Dermis blood vessel endothelial cell (primary cell): ENCODE results near the gene DUSP8. TPM values are rescaled to one million over a fixed set of nuclear protein-coding genes. Genes with fewer than 3 reads are reported as not detected.
A peak's percentile ranks its signal among the peaks of the same experiment; 100 is the strongest.

ENCODE experiments used
- DNase-seq: peaks from one replicate; pipeline ENCODE4 v3.0.0; 2010
- total RNA-seq: library from RNA; depleted of rRNA; stranded (reverse); fragments of >200 nt; gene quantifications from 2 replicates; pipeline ENCODE4 v1.2.3, GENCODE V29; 2014

Gene DUSP8
- total RNA-seq, 1 donor from 2014 or later, result 1.2 TPM

GRCh38 chr11:1531449-1532013 lies 40.5 kb downstream of the DUSP8 start:
- no peak for DNase-seq

DNA sequence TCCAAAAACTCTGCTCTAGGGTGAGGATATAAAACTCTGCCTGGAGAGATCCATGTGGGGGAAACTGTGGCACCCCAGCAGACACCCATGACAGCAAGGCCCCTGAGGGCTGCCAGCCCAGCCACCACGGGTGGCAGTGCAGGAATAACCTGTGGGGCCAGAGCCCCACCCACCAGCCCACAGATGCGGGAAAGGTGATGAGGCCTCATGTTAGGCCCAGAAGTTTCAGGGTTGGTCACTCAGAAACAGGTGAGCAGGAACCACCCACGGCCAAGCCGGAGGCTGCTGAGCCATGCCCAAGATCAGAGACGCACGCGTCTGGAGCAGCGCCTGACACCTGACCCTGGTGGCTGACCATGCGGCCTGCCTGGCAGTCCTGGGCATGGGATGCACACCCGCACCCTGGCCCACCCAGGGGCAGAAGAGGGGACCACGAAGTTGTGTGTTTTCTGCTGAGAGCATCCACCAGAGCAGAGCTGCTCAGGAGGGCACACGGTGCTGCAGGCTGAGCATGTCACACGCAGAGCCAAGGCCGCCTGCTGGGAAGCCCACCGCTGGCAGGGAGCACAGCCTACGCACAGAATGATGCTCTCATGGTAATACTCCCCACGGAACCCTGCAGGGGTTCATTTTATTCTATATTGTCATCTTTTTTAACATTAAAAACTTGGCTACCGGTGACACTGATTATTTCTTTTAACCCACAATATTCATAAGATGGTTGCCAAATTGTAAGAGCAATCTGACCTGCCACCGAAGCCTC lies 41.2 kb downstream of the DUSP8 start:
- no peak for DNase-seq

GRCh38 chr11:1529774-1530173 lies 42.3 kb downstream of the DUSP8 start:
- DNase-seq, result no peak

DNA sequence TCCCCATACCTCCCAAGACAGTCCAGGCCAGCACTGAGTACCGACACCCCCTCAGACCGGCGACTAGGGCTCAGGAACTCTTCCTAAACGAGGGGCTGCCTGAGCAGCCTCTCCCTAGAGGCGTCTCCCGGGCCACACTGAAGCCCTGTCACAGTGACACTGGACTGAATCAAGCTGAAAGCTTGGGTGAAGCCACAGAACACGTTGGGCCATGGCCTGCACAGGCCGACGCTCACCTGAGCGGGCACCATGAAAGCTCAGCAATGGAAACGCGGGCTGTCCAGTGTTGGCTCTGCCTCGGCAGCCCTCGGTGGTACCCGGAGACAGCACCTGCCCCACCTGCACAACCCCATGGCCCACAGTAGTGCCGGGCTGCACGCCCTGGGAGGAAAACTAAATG lies 42.8 kb downstream of the DUSP8 start:
- no peak for DNase-seq

- DNase-seq, result no peak
Measured at GRCh38 chr11:1528710-1529109, 43.4 kb downstream of the DUSP8 start.

DNA sequence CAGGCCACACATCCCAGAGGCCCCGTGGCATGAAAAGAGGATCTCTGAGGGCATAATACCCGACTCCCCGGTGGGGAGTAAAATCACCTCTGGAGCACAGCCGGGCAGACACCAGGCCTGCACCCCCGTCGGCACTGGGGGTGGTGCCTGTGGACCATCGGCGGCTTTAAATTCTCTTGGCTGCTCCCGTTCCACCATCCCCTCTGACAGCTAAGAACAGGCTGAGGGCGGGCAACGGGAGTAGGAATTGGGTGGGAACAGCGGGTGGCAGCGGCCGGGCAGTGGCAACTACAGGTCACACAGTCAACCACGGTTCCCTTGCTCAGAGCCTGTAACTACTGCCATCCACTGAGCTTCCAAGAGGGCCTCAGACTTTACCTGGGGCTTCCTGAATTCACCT lies 45.3 kb downstream of the DUSP8 start:
- DNase-seq, result no peak

- DNase-seq, result no peak
Measured at GRCh38 chr11:1523779-1524178, 48.3 kb downstream of the DUSP8 start.

GRCh38 chr11:1523077-1523476 lies 49.0 kb downstream of the DUSP8 start:
- no peak for DNase-seq

DNA sequence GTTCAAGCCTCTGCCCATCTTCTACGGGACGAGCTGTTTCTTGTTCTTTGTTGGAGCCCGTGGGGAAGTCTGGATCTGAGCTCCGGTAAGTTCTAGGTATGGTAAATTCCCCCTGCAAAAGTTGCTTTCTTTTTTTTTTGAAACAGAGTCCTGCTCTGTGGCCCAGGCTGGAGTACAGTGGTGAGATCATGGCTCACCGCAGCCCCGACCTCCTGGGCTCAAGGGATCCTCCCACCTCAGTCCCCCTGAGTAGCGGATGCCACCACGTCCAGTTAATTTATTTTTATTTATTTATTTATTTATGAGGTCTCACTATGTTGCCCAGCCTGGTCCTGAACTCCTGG lies 50.0 kb downstream of the DUSP8 start:
- DNase-seq, result no peak

- DNase-seq, result no peak
Measured at GRCh38 chr11:1521382-1522080, 50.5 kb downstream of the DUSP8 start.

- peak; percentile 13 for DNase-seq
Measured at GRCh38 chr11:1520663-1521267, 51.3 kb downstream of the DUSP8 start.

DNA sequence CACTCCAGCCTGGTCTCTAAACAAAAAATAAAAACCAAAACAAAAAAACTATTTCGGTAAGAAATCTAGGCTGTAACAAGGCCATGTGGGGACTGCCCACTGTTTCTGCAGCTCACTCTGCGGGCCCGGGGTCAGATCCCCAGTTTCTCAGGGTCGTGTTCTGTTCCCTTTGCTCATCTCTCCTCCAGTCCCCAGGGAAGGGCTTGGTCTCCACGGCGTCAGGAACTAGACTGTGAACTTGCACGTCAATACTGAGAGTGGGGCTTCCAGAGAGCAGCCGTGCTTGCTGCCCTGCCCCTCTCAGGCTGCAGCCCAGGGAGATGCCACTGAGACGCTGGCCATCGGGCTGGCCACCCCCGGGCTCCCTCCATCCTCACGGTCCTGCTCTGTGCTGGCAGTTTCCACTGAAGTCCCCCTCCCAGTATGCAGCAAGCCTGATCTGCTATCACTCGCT lies 51.8 kb downstream of the DUSP8 start:
- no peak for DNase-seq

DNA sequence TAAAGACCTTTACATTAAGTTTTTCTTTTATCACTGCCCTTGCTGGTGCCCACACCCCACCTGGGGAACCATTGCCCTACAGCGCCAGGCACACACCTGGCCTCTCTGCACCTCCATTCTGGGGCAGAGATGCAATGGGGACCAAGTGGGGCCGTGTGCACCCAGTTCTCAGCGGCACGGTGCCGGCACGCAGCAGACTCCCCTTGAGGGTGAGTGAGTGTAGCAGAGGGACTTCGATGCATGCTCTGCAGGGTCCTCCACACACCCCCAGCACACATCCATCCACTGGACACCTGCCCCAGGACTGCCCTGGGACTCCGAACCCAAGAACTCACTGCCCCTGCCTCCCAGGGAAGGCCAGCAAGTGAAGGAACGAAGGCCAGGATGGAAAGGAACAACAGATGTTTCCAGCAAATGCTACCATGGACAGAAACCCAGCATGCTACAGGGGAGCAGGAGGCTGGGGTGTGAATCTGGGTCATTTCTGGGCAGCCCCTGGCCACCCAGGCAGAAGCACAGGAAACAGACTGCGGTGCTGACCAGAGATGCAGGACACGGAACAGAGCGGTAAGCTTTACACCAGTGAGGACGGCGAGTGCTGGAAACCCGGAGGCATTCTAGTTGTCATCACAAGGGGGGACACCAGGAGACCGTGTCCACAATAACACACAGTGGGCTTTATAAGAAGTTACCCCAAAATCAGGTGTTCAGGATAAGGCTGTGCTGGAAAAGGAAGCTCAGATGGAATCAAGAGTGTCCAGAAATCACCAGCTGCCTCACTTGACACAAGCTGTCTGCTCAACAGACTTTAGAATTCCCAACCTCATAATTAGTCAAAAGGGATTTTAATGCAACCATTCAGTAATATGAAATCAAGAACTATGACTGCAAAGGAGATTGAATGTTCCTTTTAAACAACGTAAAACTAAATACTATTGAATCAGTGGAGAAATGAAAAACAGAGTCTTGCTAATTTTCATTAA lies 52.8 kb downstream of the DUSP8 start:
- no peak for DNase-seq

- DNase-seq, result no peak
Measured at GRCh38 chr11:1518301-1518700, 53.8 kb downstream of the DUSP8 start.

GRCh38 chr11:1517117-1518005 lies 54.7 kb downstream of the DUSP8 start:
- no peak for DNase-seq

DNA sequence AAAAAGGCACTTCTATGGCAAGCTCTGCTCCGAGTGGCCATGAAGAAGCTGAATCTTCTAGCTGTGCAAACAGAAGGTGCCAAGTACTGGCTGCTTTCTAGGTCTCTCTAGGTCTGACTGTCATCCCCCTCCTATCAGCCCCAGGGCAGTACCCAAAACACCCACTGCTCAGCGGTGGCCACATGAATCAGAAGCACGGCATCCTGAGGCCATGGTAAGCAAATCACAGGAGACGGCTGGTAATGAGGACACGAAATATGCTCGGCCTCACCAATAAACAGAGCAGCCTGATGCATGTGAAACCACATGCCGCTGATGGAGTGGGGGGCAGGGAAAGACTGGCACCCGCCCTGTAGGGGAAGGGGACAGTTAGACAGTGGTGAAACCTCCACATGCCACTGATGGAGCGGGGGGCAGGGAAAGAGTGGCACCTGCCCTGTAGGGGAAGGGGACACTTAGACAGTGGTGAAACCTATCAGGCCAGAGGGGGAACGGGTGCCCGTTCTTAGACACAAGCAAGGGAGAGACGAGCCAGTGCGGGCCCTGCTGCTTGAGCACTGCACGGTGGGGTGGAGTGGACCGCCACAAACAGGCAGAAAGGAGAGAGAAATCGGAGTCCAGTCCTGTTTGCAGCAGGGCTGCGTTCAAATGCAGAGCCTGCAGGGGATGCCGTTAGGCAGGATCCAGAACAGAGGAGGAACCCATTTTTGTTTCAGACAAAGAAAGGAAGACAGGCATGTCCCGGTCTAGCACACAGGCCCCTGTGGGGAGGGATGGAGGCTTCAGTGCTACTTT lies 55.6 kb downstream of the DUSP8 start:
- no peak for DNase-seq

DNA sequence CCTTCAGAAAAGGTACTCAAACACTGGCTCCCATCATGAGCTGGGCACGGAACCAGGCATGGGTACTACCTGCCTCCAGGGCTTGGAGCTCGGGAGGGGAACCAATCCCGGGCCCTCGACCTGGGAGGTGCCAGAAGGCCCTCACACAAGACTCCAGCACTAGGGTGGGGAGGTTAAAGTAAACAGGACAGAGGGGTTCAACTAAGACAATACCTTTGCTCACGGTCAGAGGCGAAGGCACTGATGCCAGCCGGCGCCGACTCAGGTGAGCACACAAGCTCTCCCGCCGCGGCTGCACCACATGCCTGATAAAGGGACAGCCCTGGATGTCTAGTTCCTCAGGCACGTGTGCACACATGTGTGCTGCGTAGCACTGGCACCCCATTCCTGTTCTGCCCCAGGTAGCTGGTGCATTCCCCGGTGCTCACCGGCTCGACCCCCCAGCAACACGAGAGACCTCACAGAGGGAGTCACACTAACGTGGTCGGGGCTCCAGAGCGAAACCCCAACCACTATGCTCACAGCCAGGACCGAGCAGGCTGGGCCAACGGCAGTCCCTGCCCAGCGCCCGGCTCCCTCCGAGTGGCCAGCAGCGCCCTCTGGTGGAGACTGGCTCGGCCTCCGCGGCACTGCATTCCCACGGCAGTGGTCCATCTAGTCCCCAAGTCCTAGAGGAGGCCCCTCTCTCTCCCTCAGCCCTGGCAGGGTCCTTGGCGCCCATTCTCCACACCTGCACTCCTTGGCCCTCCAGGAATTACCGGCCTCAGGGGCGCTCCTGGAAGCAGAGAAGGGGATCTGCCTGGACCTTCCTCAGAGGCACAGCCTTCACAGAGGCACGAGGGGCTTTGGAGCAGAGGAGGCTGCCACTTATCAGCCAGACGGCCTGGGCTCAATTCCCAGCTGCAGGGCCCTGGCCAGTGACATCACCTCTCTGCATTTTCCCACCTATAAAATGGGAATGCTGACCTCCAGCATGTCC lies 56.7 kb downstream of the DUSP8 start:
- peak; percentile 82 for DNase-seq

GRCh38 chr11:1514336-1515061 lies 57.6 kb downstream of the DUSP8 start:
- no peak for DNase-seq
